H4 (cell line): Measurements from ENCODE around the gene TNNI2. TPM values are rescaled to one million over a fixed set of nuclear protein-coding genes. Genes with fewer than 3 reads are reported as not detected.

Source experiments
- DNase-seq: peaks from one replicate; pipeline ENCODE4 v3.0.0-alpha.2; 2015; ENCODE audit warnings: low spot score
- total RNA-seq: library from RNA; depleted of rRNA; stranded (reverse); fragments of >200 nt; shearing (Covaris generic); gene quantifications from 2 replicates; pipeline ENCODE4 v1.2.3, GENCODE V29; 2014

Gene TNNI2
- total RNA-seq, 1 experiment from 2014 or later, result not detected

GRCh38 chr11:1847006-1847735 lies 8.4 kb downstream of the TNNI2 start:
- no peak for DNase-seq

- DNase-seq, result no peak
These were observed 9.3 kb downstream of the TNNI2 start for GRCh38 chr11:1847926-1848639.

GRCh38 chr11:1848640-1849430 lies 10.1 kb downstream of the TNNI2 start:
- DNase-seq, result no peak

- no peak for DNase-seq
These were observed 12.8 kb downstream of the TNNI2 start for GRCh38 chr11:1851468-1852180.

- no peak for DNase-seq
These were observed 13.6 kb downstream of the TNNI2 start for GRCh38 chr11:1852271-1852876.

- DNase-seq, result no peak
These were observed 14.1 kb downstream of the TNNI2 start, which contains the start of gene LSP1 for GRCh38 chr11:1852877-1853276. TSS of gene LSP1 (plus strand) at chr11:1853084. CDS start at chr11:1853145, 61 bp downstream.

- DNase-seq, result no peak
These were observed 14.8 kb downstream of the TNNI2 start for GRCh38 chr11:1853376-1854131.

- DNase-seq, result no peak
These were observed 15.6 kb downstream of the TNNI2 start for GRCh38 chr11:1854132-1854948.

GRCh38 chr11:1854949-1855885 lies 16.4 kb downstream of the TNNI2 start:
- no peak for DNase-seq

GRCh38 chr11:1855886-1856265 lies 17.1 kb downstream of the TNNI2 start:
- no peak for DNase-seq

- no peak for DNase-seq
These were observed 17.7 kb downstream of the TNNI2 start for GRCh38 chr11:1856306-1857005.

- DNase-seq, result no peak
These were observed 18.3 kb downstream of the TNNI2 start for GRCh38 chr11:1857064-1857463.

- DNase-seq, result no peak
These were observed 19.4 kb downstream of the TNNI2 start for GRCh38 chr11:1858154-1858553.

GRCh38 chr11:1858576-1858975 lies 19.8 kb downstream of the TNNI2 start:
- no peak for DNase-seq

GRCh38 chr11:1859004-1859403 lies 20.2 kb downstream of the TNNI2 start:
- no peak for DNase-seq

- no peak for DNase-seq
These were observed 21.3 kb downstream of the TNNI2 start for GRCh38 chr11:1860108-1860507.

GRCh38 chr11:1861435-1862411 lies 22.9 kb downstream of the TNNI2 start:
- no peak for DNase-seq
